ENCODE measurements around the gene MED12.

- TF ChIP-seq CTCF (IDR thresholded peaks at IDR 0.05; ENCODE audit: insufficient read depth, low read length) (no peak), POLR2AphosphoS5 (IDR thresholded peaks at IDR 0.05; ENCODE audit: low read depth) (no peak), SPI1 (IDR thresholded peaks at IDR 0.05; ENCODE audit: borderline replicate concordance, low read depth) (no peak), REST (IDR thresholded peaks at IDR 0.05; ENCODE audit: insufficient replicate concordance, low read depth) (no peak), GABPA (IDR thresholded peaks at IDR 0.05; ENCODE audit: low read depth) (no peak)
Observed at GRCh38 chrX:71070531-71070930, 47.9 kb upstream of the MED12 start.

Data from HL-60 (cell line).